GM23338 (cell line): ENCODE measurements around the gene RTEL1.

Source experiments
- CREB1 ChIP-seq: fragments of 250-450 bp; sonication (Bioruptor Pico); IDR thresholded peaks from 2 replicates; pipeline ENCODE4 v1.5.0; 2020; ENCODE audit warnings: low read depth, mild to moderate bottlenecking, moderate library complexity
- EZH2 ChIP-seq: fragments of 200-600 bp; sonication (generic); IDR thresholded peaks from one replicate; pipeline ENCODE4 v1.8.0; 2017; ENCODE audit warnings: antibody characterized with exemption, mild to moderate bottlenecking, low read depth; ENCODE audit not compliant: unreplicated experiment
- EZH2phosphoT487 ChIP-seq: fragments of 200-600 bp; sonication (generic); IDR thresholded peaks from one replicate; pipeline ENCODE4 v1.8.1; 2018; ENCODE audit warnings: antibody characterized with exemption; ENCODE audit not compliant: unreplicated experiment
- POLR2AphosphoS5 ChIP-seq: IDR thresholded peaks from 2 replicates; pipeline ENCODE4 v1.6.1; 2016; ENCODE audit warnings: antibody characterized with exemption, low read depth
- ZNF331 ChIP-seq: fragments of 250-450 bp; sonication (Bioruptor Pico); IDR thresholded peaks from 2 replicates; pipeline ENCODE4 v1.5.0; 2020; ENCODE audit warnings: low read depth, mild to moderate bottlenecking, moderate library complexity
- TF ChIP-seq, protein P1 (sequence below), 2 experiments: fragments of 200-600 bp in 1 of 2; sonication (generic) in 1 of 2; conservative IDR thresholded peaks; 2 replicates each; pipeline versions ENCODE4 v1.5.1 to v1.6.1; 2016 to 2017; ENCODE audit warnings: antibody characterized with exemption in 2 of 2, low read depth in 2 of 2, mild to moderate bottlenecking in 2 of 2, moderate library complexity in 1 of 2
- TF ChIP-seq, protein P2 (sequence below): IDR thresholded peaks from one replicate; pipeline ENCODE4 v1.6.1; 2018; ENCODE audit warnings: antibody characterized with exemption; ENCODE audit not compliant: unreplicated experiment

DNA sequence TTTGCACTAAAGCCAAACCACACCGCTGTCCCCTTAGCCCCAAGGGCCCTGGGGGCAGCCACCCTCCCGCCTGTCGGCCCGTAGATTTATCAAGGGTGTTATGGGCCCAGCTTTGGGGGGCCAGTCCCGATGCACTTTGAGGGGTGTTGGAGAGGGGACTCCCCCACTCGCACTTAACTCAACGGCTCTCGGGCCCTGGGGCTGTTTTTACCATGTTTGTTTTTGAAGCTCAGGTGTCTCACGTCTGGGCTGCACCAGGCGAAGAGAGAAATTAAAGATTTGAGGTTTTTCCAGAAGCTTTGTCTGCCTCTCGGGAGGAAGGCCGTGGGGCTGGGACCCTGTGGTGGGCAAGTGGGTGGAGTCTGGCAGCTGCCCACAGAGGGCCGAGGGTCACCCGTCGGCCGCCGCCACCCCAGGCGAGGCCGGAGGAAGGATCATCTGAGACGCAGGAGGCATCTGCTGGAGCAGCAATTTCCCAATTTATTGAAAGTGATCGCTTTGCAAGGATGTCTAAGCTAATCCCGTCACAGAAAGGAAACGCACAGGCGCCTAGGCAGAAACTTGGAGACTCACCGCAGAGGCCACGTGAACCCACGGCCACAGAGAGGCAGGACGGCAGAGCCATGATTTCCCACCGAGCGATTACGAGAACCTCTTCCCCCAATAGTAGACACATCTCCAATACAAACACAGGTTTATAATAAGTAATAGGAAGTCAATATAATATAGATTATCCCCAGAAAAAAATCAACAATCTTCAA is 85.3 kb downstream of the RTEL1 start:
- TF ChIP-seq, protein P1, sequence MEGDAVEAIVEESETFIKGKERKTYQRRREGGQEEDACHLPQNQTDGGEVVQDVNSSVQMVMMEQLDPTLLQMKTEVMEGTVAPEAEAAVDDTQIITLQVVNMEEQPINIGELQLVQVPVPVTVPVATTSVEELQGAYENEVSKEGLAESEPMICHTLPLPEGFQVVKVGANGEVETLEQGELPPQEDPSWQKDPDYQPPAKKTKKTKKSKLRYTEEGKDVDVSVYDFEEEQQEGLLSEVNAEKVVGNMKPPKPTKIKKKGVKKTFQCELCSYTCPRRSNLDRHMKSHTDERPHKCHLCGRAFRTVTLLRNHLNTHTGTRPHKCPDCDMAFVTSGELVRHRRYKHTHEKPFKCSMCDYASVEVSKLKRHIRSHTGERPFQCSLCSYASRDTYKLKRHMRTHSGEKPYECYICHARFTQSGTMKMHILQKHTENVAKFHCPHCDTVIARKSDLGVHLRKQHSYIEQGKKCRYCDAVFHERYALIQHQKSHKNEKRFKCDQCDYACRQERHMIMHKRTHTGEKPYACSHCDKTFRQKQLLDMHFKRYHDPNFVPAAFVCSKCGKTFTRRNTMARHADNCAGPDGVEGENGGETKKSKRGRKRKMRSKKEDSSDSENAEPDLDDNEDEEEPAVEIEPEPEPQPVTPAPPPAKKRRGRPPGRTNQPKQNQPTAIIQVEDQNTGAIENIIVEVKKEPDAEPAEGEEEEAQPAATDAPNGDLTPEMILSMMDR (conservative IDR thresholded peaks at IDR 0.05; ENCODE audit: low read depth in 2 of 2) = no peak
- TF ChIP-seq POLR2AphosphoS5 = no peak
- TF ChIP-seq ZNF331 (CRISPR knock-in tag) = no peak
- no peak for TF ChIP-seq CREB1 (CRISPR knock-in tag)
- TF ChIP-seq EZH2 = no peak
- TF ChIP-seq, protein P2, sequence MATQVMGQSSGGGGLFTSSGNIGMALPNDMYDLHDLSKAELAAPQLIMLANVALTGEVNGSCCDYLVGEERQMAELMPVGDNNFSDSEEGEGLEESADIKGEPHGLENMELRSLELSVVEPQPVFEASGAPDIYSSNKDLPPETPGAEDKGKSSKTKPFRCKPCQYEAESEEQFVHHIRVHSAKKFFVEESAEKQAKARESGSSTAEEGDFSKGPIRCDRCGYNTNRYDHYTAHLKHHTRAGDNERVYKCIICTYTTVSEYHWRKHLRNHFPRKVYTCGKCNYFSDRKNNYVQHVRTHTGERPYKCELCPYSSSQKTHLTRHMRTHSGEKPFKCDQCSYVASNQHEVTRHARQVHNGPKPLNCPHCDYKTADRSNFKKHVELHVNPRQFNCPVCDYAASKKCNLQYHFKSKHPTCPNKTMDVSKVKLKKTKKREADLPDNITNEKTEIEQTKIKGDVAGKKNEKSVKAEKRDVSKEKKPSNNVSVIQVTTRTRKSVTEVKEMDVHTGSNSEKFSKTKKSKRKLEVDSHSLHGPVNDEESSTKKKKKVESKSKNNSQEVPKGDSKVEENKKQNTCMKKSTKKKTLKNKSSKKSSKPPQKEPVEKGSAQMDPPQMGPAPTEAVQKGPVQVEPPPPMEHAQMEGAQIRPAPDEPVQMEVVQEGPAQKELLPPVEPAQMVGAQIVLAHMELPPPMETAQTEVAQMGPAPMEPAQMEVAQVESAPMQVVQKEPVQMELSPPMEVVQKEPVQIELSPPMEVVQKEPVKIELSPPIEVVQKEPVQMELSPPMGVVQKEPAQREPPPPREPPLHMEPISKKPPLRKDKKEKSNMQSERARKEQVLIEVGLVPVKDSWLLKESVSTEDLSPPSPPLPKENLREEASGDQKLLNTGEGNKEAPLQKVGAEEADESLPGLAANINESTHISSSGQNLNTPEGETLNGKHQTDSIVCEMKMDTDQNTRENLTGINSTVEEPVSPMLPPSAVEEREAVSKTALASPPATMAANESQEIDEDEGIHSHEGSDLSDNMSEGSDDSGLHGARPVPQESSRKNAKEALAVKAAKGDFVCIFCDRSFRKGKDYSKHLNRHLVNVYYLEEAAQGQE = no peak
- no peak for TF ChIP-seq EZH2phosphoT487
